Mucosa of stomach (tissue), 1 donor: ENCODE data around the gene KRT1.

Experiments used
- H3K27me3 ChIP-seq: one replicate; pipeline ENCODE4 v1.7.0; 2013; ENCODE audit warnings: mild to moderate bottlenecking, low read length; ENCODE audit not compliant: control insufficient read depth, insufficient read depth
- H3K36me3 ChIP-seq: one replicate; pipeline ENCODE4 v1.7.0; 2013; ENCODE audit warnings: low read length; ENCODE audit not compliant: control insufficient read depth, insufficient read depth
- H3K4me1 ChIP-seq: one replicate; pipeline ENCODE4 v1.7.0; 2013; ENCODE audit warnings: mild to moderate bottlenecking, low read length; ENCODE audit not compliant: control insufficient read depth, insufficient read depth
- H3K4me3 ChIP-seq: one replicate; pipeline ENCODE4 v1.7.0; 2013; ENCODE audit warnings: low read length
- H3K9ac ChIP-seq: one replicate; pipeline ENCODE4 v1.7.0; 2013; ENCODE audit warnings: mild to moderate bottlenecking, low read length, moderate library complexity
- H3K9me3 ChIP-seq: one replicate; pipeline ENCODE4 v1.7.0; 2013; ENCODE audit warnings: mild to moderate bottlenecking, low read length, moderate library complexity; ENCODE audit not compliant: control insufficient read depth
- donor health status: Pancreatic carcinoma.

Gene KRT1

DNA sequence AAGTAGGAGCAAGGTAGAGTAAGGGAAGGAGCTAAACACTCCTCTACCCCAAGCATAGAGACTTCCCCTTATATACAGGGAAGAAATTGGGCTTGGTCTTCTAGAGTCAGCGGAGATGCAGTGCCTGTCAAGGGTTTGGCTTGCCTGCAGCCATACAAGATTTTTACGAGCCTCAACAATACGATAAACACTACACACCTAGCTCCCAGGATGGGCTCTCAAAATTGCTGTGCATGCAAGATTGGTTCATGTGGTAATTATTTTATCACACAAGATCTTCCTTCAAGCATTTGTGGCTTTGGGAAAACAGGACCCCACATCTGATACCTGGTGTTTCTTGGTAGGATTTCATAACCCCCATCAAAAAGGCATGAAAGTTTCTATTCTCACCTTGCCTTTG, at the start of gene KRT1:
Gene KRT1, minus strand, starts transcription at position 45 of the 400 bp plus-strand sequence. CDS start 59 bp downstream, outside the sequence.
- no peaks in the 10 kb centered on the region for H3K9me3 ChIP-seq
- H3K4me1 ChIP-seq = no peaks in the 10 kb centered on the region
- H3K27me3 ChIP-seq = no peaks in the 10 kb centered on the region
- H3K4me3 ChIP-seq = no peak within 1 kb of the TSS
- H3K36me3 ChIP-seq = no peaks in the 10 kb centered on the region
- H3K9ac ChIP-seq = no peak within 1 kb of the TSS

DNA sequence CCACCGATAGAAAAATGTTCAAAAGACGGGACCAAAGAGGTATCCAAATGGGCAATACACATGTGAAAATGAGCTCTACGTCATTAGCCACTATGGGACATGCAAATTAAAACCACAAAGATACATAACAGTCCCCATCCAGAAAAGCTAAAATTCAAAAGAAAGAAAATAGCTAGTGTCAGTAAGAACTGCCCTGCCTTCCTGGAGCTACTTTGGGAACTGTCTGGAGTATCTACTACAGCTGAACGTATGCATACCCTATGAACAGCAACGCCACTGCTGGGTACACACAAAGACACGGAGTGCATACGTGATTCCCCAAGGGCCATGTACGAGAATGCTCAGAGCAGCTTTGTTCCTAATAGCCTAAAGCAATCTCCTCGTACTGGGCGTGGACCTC, 48.9 kb upstream of the KRT1 start:
- H3K27me3 ChIP-seq = no peaks in the 10 kb centered on the region
- no peaks in the 10 kb centered on the region for H3K4me1 ChIP-seq
- H3K4me3 ChIP-seq = no peak overlapping the region
- no peaks in the 10 kb centered on the region for H3K36me3 ChIP-seq
- no peak overlapping the region for H3K9ac ChIP-seq
- H3K9me3 ChIP-seq = no peaks in the 10 kb centered on the region

DNA sequence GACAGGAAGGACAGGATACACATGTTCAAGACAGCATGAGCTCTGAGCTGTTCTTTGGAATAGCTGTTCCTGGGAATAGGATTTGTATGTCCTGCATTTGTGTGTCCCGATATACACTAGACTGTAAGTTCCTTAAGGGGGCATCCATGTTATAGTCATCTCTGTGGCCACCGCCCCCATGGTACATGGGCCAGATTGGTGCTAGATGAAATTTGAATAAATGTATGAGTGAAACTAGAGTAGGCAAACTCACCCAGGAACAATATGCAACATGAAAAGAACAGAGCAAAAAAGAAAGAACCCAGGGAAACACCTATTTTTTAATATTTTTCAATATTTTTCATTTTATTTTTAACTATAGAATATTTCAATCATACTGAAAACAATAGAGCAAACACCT, 48.2 kb upstream of the KRT1 start:
- no peaks in the 10 kb centered on the region for H3K9me3 ChIP-seq
- H3K27me3 ChIP-seq = no peaks in the 10 kb centered on the region
- H3K4me1 ChIP-seq = no peaks in the 10 kb centered on the region
- no peak overlapping the region for H3K4me3 ChIP-seq
- H3K36me3 ChIP-seq = no peaks in the 10 kb centered on the region
- no peak overlapping the region for H3K9ac ChIP-seq

- no peak overlapping the region for H3K9ac ChIP-seq
- no peaks in the 10 kb centered on the region for H3K4me1 ChIP-seq
- no peaks in the 10 kb centered on the region for H3K27me3 ChIP-seq
- H3K4me3 ChIP-seq = no peak overlapping the region
- no peaks in the 10 kb centered on the region for H3K36me3 ChIP-seq
- no peaks in the 10 kb centered on the region for H3K9me3 ChIP-seq
These were observed 46.8 kb upstream of the KRT1 start for GRCh38 chr12:52727037-52727436.

- Histone ChIP-seq H3K9ac (no peak overlapping the region), H3K27me3 (peaks cover 2% of the 10 kb centered on the region), H3K4me3 (no peak overlapping the region), H3K36me3 (no peaks in the 10 kb centered on the region), H3K4me1 (no peaks in the 10 kb centered on the region), H3K9me3 (no peaks in the 10 kb centered on the region)
These were observed 46.2 kb upstream of the KRT1 start for GRCh38 chr12:52726451-52726850.

- no peaks in the 10 kb centered on the region for H3K9me3 ChIP-seq
- peaks cover 2% of the 10 kb centered on the region for H3K27me3 ChIP-seq
- H3K9ac ChIP-seq = no peak overlapping the region
- H3K36me3 ChIP-seq = no peaks in the 10 kb centered on the region
- H3K4me1 ChIP-seq = no peaks in the 10 kb centered on the region
- H3K4me3 ChIP-seq = no peak overlapping the region
These were observed 44.2 kb upstream of the KRT1 start for GRCh38 chr12:52724384-52724783.

DNA sequence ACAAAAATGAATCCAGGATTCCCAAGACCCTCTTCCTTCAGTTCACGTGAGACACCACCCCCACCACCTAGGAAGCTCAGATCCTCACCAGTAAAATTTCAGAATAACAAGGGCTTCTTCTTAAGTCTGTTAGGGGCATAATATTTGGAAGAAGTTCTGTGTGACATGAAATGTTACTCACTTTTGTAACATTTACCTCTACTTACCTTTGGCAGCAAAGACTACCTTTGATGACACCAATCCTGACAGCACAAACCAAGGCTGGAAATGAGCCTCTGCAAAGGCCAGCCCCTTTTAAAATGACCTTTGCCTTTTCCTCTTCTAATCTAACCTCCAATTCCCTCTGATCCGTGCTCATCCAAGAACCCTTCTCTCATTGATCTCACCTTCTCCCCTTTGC, 42.5 kb upstream of the KRT1 start:
- H3K4me3 ChIP-seq = no peak overlapping the region
- H3K27me3 ChIP-seq = peaks cover 4% of the 10 kb centered on the region
- H3K9ac ChIP-seq = no peak overlapping the region
- no peaks in the 10 kb centered on the region for H3K36me3 ChIP-seq
- H3K4me1 ChIP-seq = no peaks in the 10 kb centered on the region
- no peaks in the 10 kb centered on the region for H3K9me3 ChIP-seq

DNA sequence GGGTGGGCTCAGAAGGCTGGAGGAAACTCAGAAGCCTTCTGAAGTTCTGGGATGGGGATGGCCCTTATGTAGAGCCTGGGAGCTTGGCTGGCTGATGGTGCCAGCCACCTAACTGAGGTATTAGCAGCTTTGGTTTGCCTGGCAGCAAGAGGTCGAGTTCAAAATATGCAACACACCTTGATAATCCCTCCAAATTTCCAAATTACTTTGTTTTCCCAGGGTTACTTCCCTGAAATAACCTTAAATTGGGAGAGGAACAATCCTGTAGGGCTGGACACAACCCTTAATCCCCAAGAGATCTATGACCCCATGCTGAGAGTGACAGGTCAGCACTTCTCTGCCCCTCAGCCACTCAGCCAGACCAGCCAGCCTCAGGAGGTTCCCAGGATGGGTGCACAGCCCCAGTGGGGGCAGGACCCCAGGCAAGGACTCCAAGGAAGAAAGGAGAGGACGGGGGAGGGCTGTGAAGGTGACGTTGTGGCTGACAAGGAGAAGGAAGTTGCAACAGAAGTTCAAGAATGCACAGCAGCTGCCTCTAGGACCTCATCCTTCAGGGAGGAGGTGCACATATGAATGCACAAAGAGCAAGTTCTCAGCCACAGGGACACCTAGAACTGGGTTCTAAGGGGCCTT, 41.7 kb upstream of the KRT1 start:
- Histone ChIP-seq H3K36me3 (no peaks in the 10 kb centered on the region), H3K27me3 (peaks cover 7% of the 10 kb centered on the region), H3K4me3 (no peak overlapping the region), H3K4me1 (no peaks in the 10 kb centered on the region), H3K9ac (no peak overlapping the region), H3K9me3 (no peaks in the 10 kb centered on the region)

GRCh38 chr12:52720365-52720886, 40.2 kb upstream of the KRT1 start:
- Histone ChIP-seq H3K4me1 (no peaks in the 10 kb centered on the region), H3K4me3 (no peak overlapping the region), H3K9ac (no peak overlapping the region), H3K27me3 (peaks cover 14% of the 10 kb centered on the region), H3K9me3 (no peaks in the 10 kb centered on the region), H3K36me3 (no peaks in the 10 kb centered on the region)

- H3K36me3 ChIP-seq = no peaks in the 10 kb centered on the region
- no peaks in the 10 kb centered on the region for H3K9me3 ChIP-seq
- H3K9ac ChIP-seq = no peak overlapping the region
- peaks cover 40% of the 10 kb centered on the region for H3K27me3 ChIP-seq
- no peak overlapping the region for H3K4me3 ChIP-seq
- H3K4me1 ChIP-seq = peaks cover 9% of the 10 kb centered on the region
These were observed 35.9 kb upstream of the KRT1 start for GRCh38 chr12:52716061-52716460.

GRCh38 chr12:52715416-52715815, 35.2 kb upstream of the KRT1 start:
- Histone ChIP-seq H3K9me3 (no peaks in the 10 kb centered on the region), H3K36me3 (no peaks in the 10 kb centered on the region), H3K27me3 (peaks cover 40% of the 10 kb centered on the region), H3K9ac (no peak overlapping the region), H3K4me3 (no peak overlapping the region), H3K4me1 (peaks cover 9% of the 10 kb centered on the region)

- no peaks in the 10 kb centered on the region for H3K9me3 ChIP-seq
- peaks cover 9% of the 10 kb centered on the region for H3K4me1 ChIP-seq
- H3K36me3 ChIP-seq = no peaks in the 10 kb centered on the region
- H3K27me3 ChIP-seq = peaks cover 40% of the 10 kb centered on the region
- no peak overlapping the region for H3K4me3 ChIP-seq
- no peak overlapping the region for H3K9ac ChIP-seq
These were observed 34.7 kb upstream of the KRT1 start for GRCh38 chr12:52714887-52715281.
